ENCODE data around the gene MYMK. TPM values are rescaled to one million over a fixed set of nuclear protein-coding genes. Genes with fewer than 3 reads are reported as not detected.

Gene MYMK
- total RNA-seq, 1 experiment from 2014 or later = not detected

- intact Hi-C loops (cut with micrococcal nuclease; ENCODE audit: unreplicated experiment) = no loop called here
- POLR2A ChIA-PET = no interaction called here
- Histone ChIP-seq H3K36me3 (ENCODE audit: control insufficient read depth, insufficient read depth, low read length) (no peaks in the 10 kb centered on the region), H3K4me1 (no peaks in the 10 kb centered on the region), H3K9me3 (no peaks in the 10 kb centered on the region), H3K27me3 (replicated peaks; ENCODE audit: control insufficient read depth, insufficient read depth, low read length) (no peaks in the 10 kb centered on the region), H3K4me3 (ENCODE audit: low read depth, low read length) (no peak overlapping the region)
- Mint-ChIP-seq H3K4me1 (ENCODE audit: low read depth, unreplicated experiment) (no peaks in the 10 kb centered on the region), H3K9me3 (ENCODE audit: unreplicated experiment) (no peaks in the 10 kb centered on the region), H3K27ac (ENCODE audit: unreplicated experiment) (no peak overlapping the region), H3K27me3 (ENCODE audit: insufficient read depth, unreplicated experiment) (no peaks in the 10 kb centered on the region), H3K36me3 (ENCODE audit: insufficient read depth, unreplicated experiment) (no peaks in the 10 kb centered on the region), H3K4me3 (ENCODE audit: unreplicated experiment) (no peak overlapping the region)
- TF ChIP-seq CTCF (IDR thresholded peaks at IDR 0.05; ENCODE audit: insufficient read depth in 1 of 2, low read depth in 1 of 2, low read length in 1 of 2, severe bottlenecking in 1 of 2, unreplicated experiment in 1 of 2) = no peak
- no peak for DNase-seq
- CTCF ChIA-PET = no interaction called here
- no TSS peak for BruUV-seq (replicated peaks)
These were observed 9.0 kb downstream of the MYMK start for GRCh38 chr9:133515615-133516255.

- intact Hi-C loops (cut with micrococcal nuclease; ENCODE audit: unreplicated experiment) = no loop called here
- no TSS peak for BruUV-seq (replicated peaks)
- H3K36me3 Mint-ChIP-seq (ENCODE audit: insufficient read depth, unreplicated experiment) = no peaks in the 10 kb centered on the region
- no peaks in the 10 kb centered on the region for H3K9me3 ChIP-seq
- TF ChIP-seq CTCF (IDR thresholded peaks at IDR 0.05; ENCODE audit: insufficient read depth in 1 of 2, low read depth in 1 of 2, low read length in 1 of 2, severe bottlenecking in 1 of 2, unreplicated experiment in 1 of 2) = no peak
- no peak for DNase-seq
- no peaks in the 10 kb centered on the region for H3K36me3 ChIP-seq (ENCODE audit: control insufficient read depth, insufficient read depth, low read length)
- H3K4me1 ChIP-seq = no peaks in the 10 kb centered on the region
- no peak overlapping the region for H3K4me3 ChIP-seq (ENCODE audit: low read depth, low read length)
- H3K4me3 Mint-ChIP-seq (ENCODE audit: unreplicated experiment) = no peak overlapping the region
- no peaks in the 10 kb centered on the region for H3K9me3 Mint-ChIP-seq (ENCODE audit: unreplicated experiment)
- no peak overlapping the region for H3K27ac Mint-ChIP-seq (ENCODE audit: unreplicated experiment)
- H3K4me1 Mint-ChIP-seq (ENCODE audit: low read depth, unreplicated experiment) = no peaks in the 10 kb centered on the region
- ChIA-PET POLR2A (no interaction called here), CTCF (no interaction called here)
- no peaks in the 10 kb centered on the region for H3K27me3 Mint-ChIP-seq (ENCODE audit: insufficient read depth, unreplicated experiment)
- no peaks in the 10 kb centered on the region for H3K27me3 ChIP-seq (replicated peaks; ENCODE audit: control insufficient read depth, insufficient read depth, low read length)
These were observed 9.5 kb downstream of the MYMK start for GRCh38 chr9:133515240-133515610.

- H3K4me1 Mint-ChIP-seq (ENCODE audit: low read depth, unreplicated experiment) = no peaks in the 10 kb centered on the region
- H3K4me3 Mint-ChIP-seq (ENCODE audit: unreplicated experiment) = no peak overlapping the region
- DNase-seq = no peak
- Histone ChIP-seq H3K4me3 (ENCODE audit: low read depth, low read length) (no peak overlapping the region), H3K4me1 (no peaks in the 10 kb centered on the region), H3K9me3 (no peaks in the 10 kb centered on the region), H3K27me3 (replicated peaks; ENCODE audit: control insufficient read depth, insufficient read depth, low read length) (no peaks in the 10 kb centered on the region), H3K36me3 (ENCODE audit: control insufficient read depth, insufficient read depth, low read length) (no peaks in the 10 kb centered on the region)
- ChIA-PET CTCF (no interaction called here), POLR2A (no interaction called here)
- no peak overlapping the region for H3K27ac Mint-ChIP-seq (ENCODE audit: unreplicated experiment)
- BruUV-seq (replicated peaks) = no TSS peak
- H3K9me3 Mint-ChIP-seq (ENCODE audit: unreplicated experiment) = no peaks in the 10 kb centered on the region
- no peaks in the 10 kb centered on the region for H3K27me3 Mint-ChIP-seq (ENCODE audit: insufficient read depth, unreplicated experiment)
- no peak for TF ChIP-seq CTCF (IDR thresholded peaks at IDR 0.05; ENCODE audit: insufficient read depth in 1 of 2, low read depth in 1 of 2, low read length in 1 of 2, severe bottlenecking in 1 of 2, unreplicated experiment in 1 of 2)
- no peaks in the 10 kb centered on the region for H3K36me3 Mint-ChIP-seq (ENCODE audit: insufficient read depth, unreplicated experiment)
- intact Hi-C loops (cut with micrococcal nuclease; ENCODE audit: unreplicated experiment) = no loop called here
These were observed 10.1 kb downstream of the MYMK start for GRCh38 chr9:133514460-133515239.
